Hematopoietic multipotent progenitor cell (in vitro differentiated cells): ENCODE data around the gene TNN. TPM values are rescaled to one million over a fixed set of nuclear protein-coding genes. Genes with fewer than 3 reads are reported as not detected.

Source experiments
- DNase-seq, 3 donors: peaks; one replicate each; pipeline ENCODE4 v3.0.0-alpha.2; 2011 to 2015; ENCODE audit warnings: low read depth in 2 of 3, low spot score in 2 of 3
- total RNA-seq: library from RNA; depleted of rRNA; stranded (reverse); fragments of >200 nt; gene quantifications from one replicate; pipeline ENCODE4 v1.2.3, GENCODE V29; 2012

TNN gene
- total RNA-seq, 1 donor = not detected

DNA sequence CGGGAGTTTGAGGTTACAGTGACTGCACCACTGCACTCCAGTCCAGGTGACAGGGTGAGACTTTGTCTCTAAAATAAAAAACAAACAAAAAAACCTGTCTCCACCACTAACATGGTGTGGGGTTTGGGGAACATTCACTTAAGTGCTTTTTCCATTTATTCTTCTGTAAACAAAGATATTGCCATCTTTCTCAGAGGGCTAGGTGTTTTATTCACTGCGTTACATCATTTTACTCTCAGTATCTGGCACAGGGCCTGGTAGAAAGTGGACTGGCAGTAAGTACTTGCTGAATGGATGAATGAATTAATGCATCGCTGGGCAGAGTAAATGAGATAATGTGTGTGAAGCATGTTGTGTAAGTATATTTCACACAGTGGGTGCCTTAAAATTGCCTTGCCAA is 104.9 kb downstream of the TNN start:
- DNase-seq = no peak

GRCh38 chr1:175173531-175173930 is 105.9 kb downstream of the TNN start:
- no peak for DNase-seq

DNA sequence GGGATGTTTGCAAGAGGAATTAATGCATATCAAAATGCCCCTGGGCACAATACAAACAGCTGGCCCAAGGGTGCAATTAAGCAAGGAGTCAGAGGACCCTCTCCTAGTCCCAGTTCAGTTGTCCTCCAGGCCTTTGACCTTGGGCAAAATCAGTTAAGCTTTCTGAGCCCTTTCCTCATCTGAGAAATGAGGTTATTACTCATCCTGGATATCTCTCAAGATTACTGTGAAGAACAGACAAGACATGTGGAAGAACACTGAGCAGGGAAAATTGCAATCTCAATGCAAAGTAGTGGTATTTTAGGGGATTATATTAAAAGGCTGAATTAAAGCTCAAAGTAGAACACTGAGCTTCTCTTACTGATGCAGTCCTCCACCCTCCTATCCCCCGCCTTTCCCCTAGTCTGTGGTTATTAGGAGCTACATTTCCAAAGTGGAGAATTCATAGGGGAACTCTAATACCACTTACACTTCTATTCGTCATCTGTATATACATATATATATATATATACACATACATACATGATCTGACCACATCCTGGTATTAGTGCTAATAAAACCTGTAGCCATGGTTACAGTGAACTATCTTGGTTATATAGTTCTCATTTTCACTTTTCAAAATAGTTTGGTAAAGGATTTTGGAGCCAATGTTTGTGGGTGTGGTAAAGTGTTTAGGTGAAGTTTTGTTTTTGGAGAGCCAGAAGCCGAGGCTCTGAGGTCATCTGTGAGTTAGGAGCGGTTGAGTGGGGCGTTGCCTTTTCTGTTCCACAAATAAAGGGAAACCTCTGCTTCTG is 106.9 kb downstream of the TNN start:
- no peak for DNase-seq

- no peak for DNase-seq
These were observed 108.6 kb downstream of the TNN start for GRCh38 chr1:175176246-175176645.

DNA sequence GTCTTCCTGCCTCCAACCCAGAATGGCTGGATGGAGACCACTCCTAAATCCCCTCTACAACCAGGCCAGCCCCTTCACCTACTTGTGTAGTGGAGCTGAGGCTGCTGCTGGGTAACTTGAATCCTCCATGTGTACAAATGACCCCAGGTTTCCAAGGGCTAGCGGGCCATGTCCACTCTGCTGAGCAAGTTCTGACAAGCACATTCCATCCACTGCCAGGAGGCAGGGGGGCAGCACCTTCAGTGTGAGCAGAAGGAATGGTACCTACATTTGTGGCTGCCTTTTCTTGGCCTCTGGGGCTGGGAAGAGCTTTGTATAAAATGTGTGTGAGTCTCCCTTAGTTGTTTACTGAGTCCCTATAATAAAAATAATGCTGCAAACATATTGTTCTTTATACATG is 110.4 kb downstream of the TNN start:
- no peak for DNase-seq

DNA sequence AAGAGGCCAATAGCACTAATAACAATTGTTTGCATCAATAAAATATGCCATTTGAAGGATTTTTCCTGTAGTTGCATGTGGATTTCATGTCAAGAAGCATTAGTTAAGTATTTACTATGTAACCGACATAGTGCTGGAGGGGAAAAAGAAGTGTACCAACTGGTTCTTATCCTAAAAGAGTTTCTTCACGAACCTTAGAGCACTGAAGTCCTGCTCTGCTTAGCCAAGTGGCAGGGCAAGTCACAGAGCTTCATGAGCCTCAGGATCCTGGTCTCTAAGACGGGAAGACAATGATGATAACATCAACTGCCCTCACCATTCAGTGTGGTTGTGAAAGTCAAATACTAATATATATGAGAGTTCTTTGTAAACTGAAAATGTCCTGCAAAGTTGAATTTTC is 110.8 kb downstream of the TNN start:
- no peak for DNase-seq

- no peak for DNase-seq
These were observed 112.4 kb downstream of the TNN start for GRCh38 chr1:175179837-175180590.

DNA sequence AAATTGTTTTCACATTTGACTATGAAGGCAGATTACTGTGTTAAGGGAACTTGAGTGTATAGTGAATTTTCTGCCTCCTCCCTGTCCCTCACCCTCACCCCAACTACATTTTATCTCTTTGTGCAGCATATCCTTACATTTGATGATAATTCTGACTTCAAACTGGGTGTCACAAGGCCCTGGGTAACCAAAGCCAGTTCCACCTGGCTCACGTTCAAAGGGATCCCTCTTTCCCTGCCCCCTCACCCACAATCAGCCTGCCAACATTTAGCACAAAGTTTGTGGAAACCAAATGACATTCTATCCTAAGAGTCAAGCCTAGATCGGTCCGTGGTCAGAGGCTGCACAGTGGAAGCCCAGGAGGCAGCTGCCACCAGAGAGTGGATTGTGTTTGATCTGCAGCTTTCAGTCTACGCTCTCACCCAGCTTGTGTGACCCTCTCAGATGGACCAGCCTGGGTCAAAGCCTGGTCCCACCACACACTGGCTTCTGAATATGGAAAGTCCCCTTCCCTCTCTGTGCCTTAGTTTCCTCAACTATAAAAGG is 114.6 kb downstream of the TNN start:
- DNase-seq = no peak

DNA sequence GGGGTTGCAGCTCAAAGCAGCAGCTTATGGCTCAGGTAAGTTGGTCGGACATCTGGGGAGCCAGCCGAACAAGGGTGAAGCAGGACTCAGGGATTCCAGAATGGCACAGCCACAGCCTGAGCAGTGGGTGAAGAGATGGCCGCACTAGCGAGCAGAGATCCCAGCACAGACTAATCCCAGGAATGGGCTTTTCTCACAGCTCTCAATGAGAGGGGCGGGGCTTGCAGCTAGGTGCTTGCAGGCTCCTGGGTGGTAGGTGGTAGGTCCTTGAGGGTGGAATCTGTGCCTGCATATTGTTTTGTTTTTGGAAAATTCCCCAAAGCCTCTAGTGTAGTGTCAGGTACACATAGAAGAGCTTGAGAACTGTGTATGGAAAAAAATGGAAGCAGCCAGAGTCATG is 116.0 kb downstream of the TNN start:
- no peak for DNase-seq

- no peak for DNase-seq
These were observed 118.3 kb downstream of the TNN start for GRCh38 chr1:175185903-175186302.

- DNase-seq = no peak
These were observed 119.0 kb downstream of the TNN start for GRCh38 chr1:175186433-175187160.

GRCh38 chr1:175188936-175189335 is 121.3 kb downstream of the TNN start:
- peak in 2 of 3 donors; percentile 65 to 89 for DNase-seq

- peak in 2 of 3 donors; percentile 33 to 39 for DNase-seq
These were observed 124.0 kb downstream of the TNN start for GRCh38 chr1:175191659-175192058.

DNA sequence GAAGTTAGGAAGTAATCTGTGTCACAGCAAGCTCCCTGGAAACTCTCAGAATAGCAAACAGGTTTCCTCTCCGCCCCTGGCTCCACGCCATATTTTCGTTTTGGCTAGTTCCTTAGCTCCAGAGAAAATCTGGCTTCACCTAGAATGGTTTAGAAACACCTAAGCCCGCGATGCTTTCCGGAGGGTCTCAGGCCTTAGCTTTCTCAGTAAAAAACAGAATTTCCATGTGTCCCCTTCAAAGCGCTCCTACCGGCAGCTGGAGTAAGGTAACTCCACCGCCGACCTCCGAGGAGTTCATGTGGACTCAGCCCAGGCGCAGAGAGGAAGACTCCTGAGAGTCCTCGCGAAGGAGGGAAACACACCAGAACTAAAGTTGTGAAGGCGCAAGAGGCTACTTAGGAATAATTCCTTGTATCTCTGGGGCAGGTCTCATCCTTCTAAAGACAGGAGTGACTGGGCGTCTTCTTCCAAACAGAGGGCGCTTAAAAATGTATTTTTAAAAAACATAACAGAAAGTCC is 124.5 kb downstream of the TNN start:
- DNase-seq = peak in 2 of 3 donors; percentile 35 to 41

GRCh38 chr1:175192630-175193526 is 125.2 kb downstream of the TNN start, which contains the start of gene KIAA0040:
KIAA0040 (minus strand) TSS chr1:175192776; CDS start chr1:175161013, 31,763 bp downstream.
- peak in 2 of 3 donors; percentile 78 to 82 for DNase-seq

DNA sequence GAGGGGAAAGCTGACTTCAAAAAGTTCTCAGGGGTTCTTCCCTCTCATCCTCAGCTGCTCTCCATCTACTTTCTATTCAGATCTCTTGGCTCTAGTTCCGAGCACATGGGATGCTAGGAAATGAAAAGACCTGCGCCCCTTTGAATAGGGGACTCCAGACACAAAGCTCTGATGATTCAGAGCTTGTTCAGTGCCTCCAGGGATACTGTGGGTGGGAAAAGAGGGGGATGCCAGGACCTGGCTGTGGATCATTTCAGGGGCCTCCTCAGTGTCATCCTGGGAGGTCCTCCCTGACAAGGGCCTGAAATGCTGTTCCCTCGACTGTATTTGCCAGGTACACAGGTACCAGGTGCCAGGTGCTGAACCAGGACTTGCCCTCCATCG is 125.9 kb downstream of the TNN start:
- DNase-seq = no peak

DNA sequence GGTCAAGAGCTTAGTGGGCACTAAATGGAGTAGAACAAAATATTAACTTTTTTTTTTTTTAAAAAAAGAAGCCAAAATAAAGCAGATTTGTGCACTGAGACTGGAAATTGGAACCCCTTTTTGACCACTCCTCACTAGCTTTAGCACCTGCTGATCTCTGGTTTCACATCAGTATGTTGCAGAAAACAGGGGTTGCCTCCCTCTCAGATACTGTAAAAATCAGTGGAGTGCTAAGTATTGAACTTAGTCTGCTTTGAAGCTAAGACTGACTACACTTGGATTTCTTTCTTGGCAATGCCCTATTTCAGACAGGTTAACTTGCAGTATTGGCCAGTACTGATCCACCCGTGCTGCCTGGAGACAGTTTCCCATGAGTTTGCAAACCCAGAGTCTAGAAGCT is 127.6 kb downstream of the TNN start:
- no peak for DNase-seq

DNA sequence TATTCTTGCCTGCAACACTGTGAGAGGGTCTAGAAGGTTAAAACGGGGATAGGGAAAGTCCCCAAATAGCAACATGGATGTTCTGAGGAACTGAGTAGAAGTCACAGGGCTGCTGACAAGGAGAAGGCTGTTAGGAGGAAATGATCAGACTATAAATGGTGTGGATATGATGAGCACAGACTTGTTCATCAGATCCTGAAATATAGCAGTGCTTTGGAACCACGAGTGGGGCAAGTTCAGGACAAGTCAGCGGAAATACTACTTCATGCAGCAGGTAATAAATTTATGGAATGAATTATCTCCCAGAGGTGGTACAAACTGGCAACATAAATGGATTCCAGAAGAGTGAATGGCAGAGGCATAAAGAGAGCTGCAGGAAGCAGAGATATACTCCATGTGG is 128.2 kb downstream of the TNN start:
- DNase-seq = no peak

GRCh38 chr1:175197531-175197930 is 129.9 kb downstream of the TNN start:
- peak in 2 of 3 donors; percentile 44 to 45 for DNase-seq
